Frontal cortex (tissue), 4 donors: Measurements from ENCODE around the gene RSPH10B. TPM values are rescaled to one million over a fixed set of nuclear protein-coding genes. Genes with fewer than 3 reads are reported as not detected.
"Not testable (repeated sequence)": the region's sequence is repeated elsewhere in the genome, so short reads cannot be mapped to it uniquely, and the experiment has no call there.

Experiments
- DNase-seq, 2 donors: peaks; one replicate each; pipeline ENCODE4 v3.0.0; 2012; ENCODE audit warnings: low spot score in 2 of 2
- FAIRE-seq: peaks from 2 replicates; lab custom pipeline; 2012; peaks lifted over from hg19 to GRCh38; lab: Jason Lieb, UNC
- total RNA-seq: library from RNA; depleted of rRNA; stranded (reverse); fragments of >200 nt; gene quantifications from one replicate; pipeline ENCODE4 v1.2.3, GENCODE V29; 2014
- donor health status: control.
- donor health status: control.
- donor health status: control.

RSPH10B gene
- total RNA-seq, 1 donor from 2014 or later: 1.2 TPM

- not testable (repeated sequence) for DNase-seq, FAIRE-seq
These were observed 39.2 kb downstream of the RSPH10B start for GRCh38 chr7:5931250-5931649.

- DNase-seq, FAIRE-seq: not testable (repeated sequence)
These were observed 40.2 kb downstream of the RSPH10B start for GRCh38 chr7:5930290-5930689.

- not testable (repeated sequence) for FAIRE-seq, DNase-seq
These were observed 44.1 kb downstream of the RSPH10B start for GRCh38 chr7:5926263-5926870.

- not testable (repeated sequence) for DNase-seq
These were observed 45.9 kb downstream of the RSPH10B start for GRCh38 chr7:5924630-5925029.

GRCh38 chr7:5924180-5924579 lies 46.3 kb downstream of the RSPH10B start:
- FAIRE-seq, DNase-seq: not testable (repeated sequence)

More at GRCh38 chr7:5924630-5925029, 45.9 kb downstream of the RSPH10B start:
- not testable (repeated sequence) for FAIRE-seq

GRCh38 chr7:5916529-5916928 lies 54.0 kb downstream of the RSPH10B start:
- not testable (repeated sequence) for DNase-seq, FAIRE-seq

- not testable (repeated sequence) for FAIRE-seq, DNase-seq
These were observed 61.7 kb downstream of the RSPH10B start for GRCh38 chr7:5908835-5909234.

GRCh38 chr7:5904726-5905125 lies 65.8 kb downstream of the RSPH10B start:
- not testable (repeated sequence) for FAIRE-seq, DNase-seq

- DNase-seq, FAIRE-seq: not testable (repeated sequence)
These were observed 67.5 kb downstream of the RSPH10B start for GRCh38 chr7:5903002-5903401.

- not testable (repeated sequence) for FAIRE-seq
These were observed 71.8 kb downstream of the RSPH10B start, which contains the start of gene CCZ1 for GRCh38 chr7:5898480-5899224. TSS of gene CCZ1 (plus strand) at chr7:5898733. CDS start at chr7:5898800, 67 bp downstream.

GRCh38 chr7:5897369-5897919 lies 73.0 kb downstream of the RSPH10B start:
- not testable (repeated sequence) for FAIRE-seq, DNase-seq

More at GRCh38 chr7:5898480-5899224, 71.8 kb downstream of the RSPH10B start, which contains the start of gene CCZ1:
- DNase-seq: peak in 1 of 2 donors; percentile 11

- FAIRE-seq (no peak), DNase-seq (no peak)
These were observed 78.0 kb downstream of the RSPH10B start for GRCh38 chr7:5892498-5892897.

- not testable (repeated sequence) for DNase-seq, FAIRE-seq
These were observed 80.2 kb downstream of the RSPH10B start for GRCh38 chr7:5890244-5890643.

- DNase-seq, FAIRE-seq: not testable (repeated sequence)
These were observed 82.5 kb downstream of the RSPH10B start for GRCh38 chr7:5888021-5888420.

- not testable (repeated sequence) for FAIRE-seq
These were observed 86.1 kb downstream of the RSPH10B start for GRCh38 chr7:5884431-5884830.

GRCh38 chr7:5880106-5880505 lies 90.4 kb downstream of the RSPH10B start:
- DNase-seq, FAIRE-seq: not testable (repeated sequence)

More at GRCh38 chr7:5884431-5884830, 86.1 kb downstream of the RSPH10B start:
- not testable (repeated sequence) for DNase-seq

GRCh38 chr7:5879591-5879990 lies 90.9 kb downstream of the RSPH10B start:
- not testable (repeated sequence) for DNase-seq, FAIRE-seq
